ENCODE measurements around the gene DNAJC7. TPM values are rescaled to one million over a fixed set of nuclear protein-coding genes. Genes with fewer than 3 reads are reported as not detected.

Gene DNAJC7
- total and polyA plus RNA-seq, 7 donors: 66.3 to 142 (median 86.3) TPM

- DNase-seq (no peak), ATAC-seq (no peak)
- peaks cover 7% of the 10 kb centered on the region for H3K4me1 ChIP-seq
- H3K9me3 ChIP-seq: no peaks in the 10 kb centered on the region
- H3K36me3 ChIP-seq (ENCODE audit: insufficient read depth in 1 of 2, low read depth in 1 of 2): peaks cover 24 to 100% of the 10 kb centered on the region in 2 donors
- intact Hi-C loops (cut with DNase I): no loop called here
- no peak overlapping the region for H3K27ac ChIP-seq
- no peaks in the 10 kb centered on the region for H3K27me3 ChIP-seq (ENCODE audit: insufficient read depth in 3 of 3, low read length in 2 of 3)
- TF ChIP-seq, protein P1, sequence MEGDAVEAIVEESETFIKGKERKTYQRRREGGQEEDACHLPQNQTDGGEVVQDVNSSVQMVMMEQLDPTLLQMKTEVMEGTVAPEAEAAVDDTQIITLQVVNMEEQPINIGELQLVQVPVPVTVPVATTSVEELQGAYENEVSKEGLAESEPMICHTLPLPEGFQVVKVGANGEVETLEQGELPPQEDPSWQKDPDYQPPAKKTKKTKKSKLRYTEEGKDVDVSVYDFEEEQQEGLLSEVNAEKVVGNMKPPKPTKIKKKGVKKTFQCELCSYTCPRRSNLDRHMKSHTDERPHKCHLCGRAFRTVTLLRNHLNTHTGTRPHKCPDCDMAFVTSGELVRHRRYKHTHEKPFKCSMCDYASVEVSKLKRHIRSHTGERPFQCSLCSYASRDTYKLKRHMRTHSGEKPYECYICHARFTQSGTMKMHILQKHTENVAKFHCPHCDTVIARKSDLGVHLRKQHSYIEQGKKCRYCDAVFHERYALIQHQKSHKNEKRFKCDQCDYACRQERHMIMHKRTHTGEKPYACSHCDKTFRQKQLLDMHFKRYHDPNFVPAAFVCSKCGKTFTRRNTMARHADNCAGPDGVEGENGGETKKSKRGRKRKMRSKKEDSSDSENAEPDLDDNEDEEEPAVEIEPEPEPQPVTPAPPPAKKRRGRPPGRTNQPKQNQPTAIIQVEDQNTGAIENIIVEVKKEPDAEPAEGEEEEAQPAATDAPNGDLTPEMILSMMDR (IDR thresholded peaks at IDR 0.05): no peak
- no peak overlapping the region for H3K4me3 ChIP-seq
- 77 to 96% (median 89%) methylated on average over 5 of the region's 5 CpGs for WGBS, 3 donors
These were observed 27.4 kb downstream of the DNAJC7 start for GRCh38 chr17:41989702-41990419.

GRCh38 chr17:41988418-41988817 is 28.8 kb downstream of the DNAJC7 start:
- DNase-seq (no peak), ATAC-seq (no peak)
- 96 to 100% (median 97%) methylated on average over 2 of the region's 2 CpGs for WGBS, 3 donors
- intact Hi-C loops (cut with DNase I): no loop called here
- Histone ChIP-seq H3K27ac (no peak overlapping the region), H3K36me3 (ENCODE audit: insufficient read depth in 1 of 2, low read depth in 1 of 2) (peaks cover 28 to 100% of the 10 kb centered on the region in 2 donors), H3K4me1 (peaks cover 7% of the 10 kb centered on the region), H3K9me3 (no peaks in the 10 kb centered on the region), H3K27me3 (ENCODE audit: insufficient read depth in 3 of 3, low read length in 2 of 3) (no peaks in the 10 kb centered on the region), H3K4me3 (no peak overlapping the region)
- TF ChIP-seq, protein P1 (IDR thresholded peaks at IDR 0.05): no peak

- no peak overlapping the region for H3K4me3 ChIP-seq
- no peak overlapping the region for H3K27ac ChIP-seq
- DNase-seq (no peak), ATAC-seq (peak in 1 of 4 donors; percentile 42)
- TF ChIP-seq, protein P1 (IDR thresholded peaks at IDR 0.05): no peak
- peaks cover 31 to 100% of the 10 kb centered on the region in 2 donors for H3K36me3 ChIP-seq (ENCODE audit: insufficient read depth in 1 of 2, low read depth in 1 of 2)
- H3K9me3 ChIP-seq: no peaks in the 10 kb centered on the region
- H3K27me3 ChIP-seq (ENCODE audit: insufficient read depth in 3 of 3, low read length in 2 of 3): no peaks in the 10 kb centered on the region
- 81 to 86% (median 84%) methylated on average over 3 of the region's 3 CpGs for WGBS, 3 donors
- intact Hi-C loops (cut with DNase I): no loop called here
- peaks cover 5% of the 10 kb centered on the region for H3K4me1 ChIP-seq
These were observed 29.6 kb downstream of the DNAJC7 start for GRCh38 chr17:41987642-41988041.

GRCh38 chr17:41986634-41987033 is 30.6 kb downstream of the DNAJC7 start:
- H3K36me3 ChIP-seq (ENCODE audit: insufficient read depth in 1 of 2, low read depth in 1 of 2): peaks cover 36 to 100% of the 10 kb centered on the region in 2 donors

More at GRCh38 chr17:41986634-41987033, 30.6 kb downstream of the DNAJC7 start:
- peaks cover 5% of the 10 kb centered on the region for H3K4me1 ChIP-seq
- DNase-seq: no peak
- no peak for ATAC-seq
- H3K27me3 ChIP-seq (ENCODE audit: insufficient read depth in 3 of 3, low read length in 2 of 3): no peaks in the 10 kb centered on the region
- no peak overlapping the region for H3K27ac ChIP-seq
- H3K4me3 ChIP-seq: no peak overlapping the region
- intact Hi-C loops (cut with DNase I): no loop called here
- 76 to 80% (median 80%) methylated on average over 1 of the region's 1 CpG for WGBS, 3 donors
- TF ChIP-seq, protein P1 (IDR thresholded peaks at IDR 0.05): no peak
- H3K9me3 ChIP-seq: no peaks in the 10 kb centered on the region

Data from psoas muscle (tissue), 8 donors.